Erythroblast (primary cell): ENCODE results near the gene MCF2L2.

Source experiments
- GATA1 ChIP-seq: IDR thresholded peaks from 2 replicates; pipeline ENCODE4 v1.6.1; 2011; ENCODE audit warnings: low read depth, mild to moderate bottlenecking, control low read depth, low read length, moderate library complexity
- POLR2A ChIP-seq: IDR thresholded peaks from 2 replicates; pipeline ENCODE4 v1.6.1; 2011; ENCODE audit warnings: mild to moderate bottlenecking, low read length

DNA sequence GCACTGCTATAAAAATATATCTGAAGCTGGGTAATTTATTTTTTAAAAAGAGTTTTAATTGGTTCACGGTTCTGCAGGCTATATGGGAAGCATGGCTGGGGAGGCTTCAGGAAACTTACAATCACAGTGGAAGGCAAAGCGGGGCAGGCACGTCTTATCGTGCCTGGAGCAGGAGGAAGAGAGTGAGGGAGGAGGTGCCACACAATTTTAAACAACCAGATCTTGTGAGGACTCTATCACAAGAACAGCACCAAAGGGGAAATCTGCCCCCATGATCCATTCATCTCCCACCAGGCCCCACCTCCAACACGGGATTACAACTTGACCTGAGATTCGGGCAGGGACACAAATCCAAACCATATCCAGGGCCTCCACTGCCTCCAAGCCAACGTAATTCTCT lies 75.0 kb downstream of the MCF2L2 start:
- TF ChIP-seq POLR2A (no peak), GATA1 (no peak)
